GM23248 (cell line): ENCODE results near the gene ORMDL3. TPM values are rescaled to one million over a fixed set of nuclear protein-coding genes. Genes with fewer than 3 reads are reported as not detected.
"Not testable (repeated sequence)": the region's sequence is repeated elsewhere in the genome, so short reads cannot be mapped to it uniquely, and the experiment has no call there.

Source experiments
- DNase-seq: peaks from one replicate; pipeline ENCODE4 v3.0.0-alpha.2; 2015
- H2AFZ ChIP-seq: fragments of 200-600 bp; sonication (generic); 2 replicates; pipeline ENCODE4 v1.6.1; 2016; ENCODE audit warnings: antibody characterized with exemption
- H3F3A ChIP-seq: fragments of 200-600 bp; sonication (generic); 2 replicates; pipeline ENCODE4 v1.6.1; 2016; ENCODE audit warnings: mild to moderate bottlenecking, antibody characterized with exemption, mixed run types; ENCODE audit not compliant: insufficient read depth
- H3K27ac ChIP-seq: fragments of 200-600 bp; sonication (generic); 2 replicates; pipeline ENCODE4 v1.5.1; 2016; ENCODE audit warnings: mild to moderate bottlenecking
- H3K27me3 ChIP-seq: fragments of 200-600 bp; sonication (generic); replicated peaks from 2 replicates; pipeline ENCODE4 v1.6.1; 2016; ENCODE audit warnings: mild to moderate bottlenecking; ENCODE audit not compliant: insufficient read depth
- H3K36me3 ChIP-seq: fragments of 200-600 bp; sonication (generic); 2 replicates; pipeline ENCODE4 v1.6.1; 2016; ENCODE audit warnings: low read depth, mild to moderate bottlenecking
- H3K4me1 ChIP-seq: fragments of 200-600 bp; sonication (generic); 2 replicates; pipeline ENCODE4 v1.6.1; 2016; ENCODE audit warnings: mild to moderate bottlenecking; ENCODE audit not compliant: insufficient read depth
- H3K4me2 ChIP-seq: fragments of 200-600 bp; sonication (generic); one replicate; pipeline ENCODE4 v1.6.1; 2016; ENCODE audit warnings: mild to moderate bottlenecking; ENCODE audit not compliant: unreplicated experiment
- H3K4me3 ChIP-seq: fragments of 200-600 bp; sonication (generic); 2 replicates; pipeline ENCODE4 v1.5.1; 2016; ENCODE audit warnings: mild to moderate bottlenecking
- H3K79me2 ChIP-seq: fragments of 200-600 bp; sonication (generic); 2 replicates; pipeline ENCODE4 v1.6.1; 2016; ENCODE audit warnings: mild to moderate bottlenecking; ENCODE audit not compliant: insufficient read depth
- H3K9ac ChIP-seq: fragments of 200-600 bp; sonication (generic); 2 replicates; pipeline ENCODE4 v1.6.1; 2016; ENCODE audit warnings: mild to moderate bottlenecking
- H3K9me2 ChIP-seq: fragments of 200-600 bp; sonication (generic); 2 replicates; pipeline ENCODE4 v1.6.1; 2016; ENCODE audit warnings: mixed run types, mild to moderate bottlenecking, moderate library complexity; ENCODE audit not compliant: insufficient read depth
- H3K9me3 ChIP-seq: fragments of 200-600 bp; sonication (generic); one replicate; pipeline ENCODE4 v1.6.1; 2017; ENCODE audit warnings: low read depth
- H4K20me1 ChIP-seq: fragments of 200-600 bp; sonication (generic); 2 replicates; pipeline ENCODE4 v1.6.0; 2016; ENCODE audit not compliant: insufficient read depth
- EZH2 ChIP-seq: fragments of 200-600 bp; sonication (generic); IDR thresholded peaks from 2 replicates; pipeline ENCODE4 v1.6.1; 2018; ENCODE audit warnings: antibody characterized with exemption, mild to moderate bottlenecking; ENCODE audit not compliant: insufficient read depth, poor library complexity, severe bottlenecking
- EZH2phosphoT487 ChIP-seq: fragments of 200-600 bp; sonication (generic); IDR thresholded peaks from 2 replicates; pipeline ENCODE4 v1.6.1; 2018; ENCODE audit warnings: antibody characterized with exemption, moderate library complexity, mild to moderate bottlenecking, low read depth; ENCODE audit not compliant: insufficient read depth
- WGBS, 2 experiments: methylation state at CpG; one replicate each; pipeline ENCODE4 v1.1.6; 2015 to 2017; ENCODE audit warnings: low lambda C conversion rate in 2 of 2, low coverage in 1 of 2; ENCODE audit errors: missing lambda C conversion rate in 2 of 2; 5-methylcytosine and 5-hydroxymethylcytosine counted together
- in situ Hi-C: fragments of 300-500 bp; cut with MboI; formaldehyde crosslinking; loops from 2 replicates; pipeline ENCODE4 v1.15.0; 2020
- polyA plus RNA-seq: library from polyadenylated mRNA; unstranded; fragments of >200 nt; fragmentation: Nextera tagmentation; extraction: Ambion mirVana; gene quantifications from 2 replicates; pipeline ENCODE4 v1.2.1, GENCODE V29; 2016
- total RNA-seq: library from RNA; depleted of rRNA; stranded (reverse); fragments of >200 nt; shearing (Covaris generic); gene quantifications from 2 replicates; pipeline ENCODE4 v1.2.3, GENCODE V29; 2014

Gene ORMDL3
- total and polyA plus RNA-seq, 2 experiments from 2014 or later, result 12.0 to 60.4 TPM

DNA sequence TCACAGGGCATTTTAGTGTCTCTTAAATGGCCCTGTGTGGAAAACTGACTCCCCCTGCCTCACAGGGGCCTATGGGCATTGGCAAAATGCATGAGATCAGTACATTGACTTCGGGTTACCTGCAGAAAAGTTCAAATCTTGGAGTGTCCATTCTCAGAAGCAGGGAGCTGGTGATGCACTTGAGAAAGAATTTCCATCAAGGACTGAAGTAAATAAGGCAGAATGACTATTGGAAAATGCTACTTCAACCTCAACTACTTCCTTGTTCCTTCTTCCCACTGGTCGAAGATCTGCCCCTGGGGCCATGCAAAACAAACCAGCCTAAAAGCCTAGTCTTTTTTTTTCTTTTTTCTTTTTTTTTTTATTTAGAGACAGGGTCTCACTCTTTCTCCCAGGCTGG lies 21.6 kb upstream of the ORMDL3 start:
- Histone ChIP-seq H3K4me3 (no peak overlapping the region), H3K4me1 (no peaks in the 10 kb centered on the region; the same call in 1 of the 2 replicates), H3K9me2 (no peaks in the 10 kb centered on the region), H3K36me3 (no peaks in the 10 kb centered on the region), H3K27me3 (no peaks in the 10 kb centered on the region), H3K9me3 (no peaks in the 10 kb centered on the region), H2AFZ (no peak overlapping the region), H3K4me2 (no peak overlapping the region), H3F3A (peaks cover 7% of the 10 kb centered on the region; the same call in 1 of the 2 replicates), H4K20me1 (no peaks in the 10 kb centered on the region), H3K27ac (no peak overlapping the region), H3K79me2 (no peaks in the 10 kb centered on the region), H3K9ac (no peak overlapping the region)
- in situ Hi-C loops, result no loop called here
- TF ChIP-seq EZH2 (no peak), EZH2phosphoT487 (no peak)
- DNase-seq, result no peak
- WGBS, 2 experiments, result 65 to 74% methylated on average over 2 of the region's 2 CpGs

DNA sequence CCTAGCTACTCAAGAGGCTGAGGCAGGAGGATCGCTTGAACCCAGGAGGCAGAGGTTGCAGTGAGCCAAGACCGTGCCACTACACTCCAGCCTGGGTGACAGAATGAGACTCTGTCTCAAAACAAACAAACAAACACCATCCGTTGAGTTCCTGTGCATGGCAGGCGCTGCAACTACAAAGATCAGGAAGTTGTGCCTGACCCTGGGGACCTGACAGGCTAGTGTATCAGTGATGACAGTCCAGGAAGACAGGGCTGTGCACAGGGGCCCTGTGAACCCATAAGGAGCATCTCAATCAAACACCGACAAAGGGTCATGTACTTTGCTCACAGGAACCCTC lies 21.1 kb upstream of the ORMDL3 start:
- H3K9ac ChIP-seq, H3K9me3 ChIP-seq, H3K27ac ChIP-seq, H3K79me2 ChIP-seq, H3K27me3 ChIP-seq, DNase-seq, H2AFZ ChIP-seq, in situ Hi-C loops, H3K4me3 ChIP-seq, H4K20me1 ChIP-seq, H3K36me3 ChIP-seq, H3K4me2 ChIP-seq, H3F3A ChIP-seq, H3K4me1 ChIP-seq, H3K9me2 ChIP-seq: not testable (repeated sequence)
- WGBS, 2 experiments, result 85 to 87% methylated on average over 5 of the region's 5 CpGs

DNA sequence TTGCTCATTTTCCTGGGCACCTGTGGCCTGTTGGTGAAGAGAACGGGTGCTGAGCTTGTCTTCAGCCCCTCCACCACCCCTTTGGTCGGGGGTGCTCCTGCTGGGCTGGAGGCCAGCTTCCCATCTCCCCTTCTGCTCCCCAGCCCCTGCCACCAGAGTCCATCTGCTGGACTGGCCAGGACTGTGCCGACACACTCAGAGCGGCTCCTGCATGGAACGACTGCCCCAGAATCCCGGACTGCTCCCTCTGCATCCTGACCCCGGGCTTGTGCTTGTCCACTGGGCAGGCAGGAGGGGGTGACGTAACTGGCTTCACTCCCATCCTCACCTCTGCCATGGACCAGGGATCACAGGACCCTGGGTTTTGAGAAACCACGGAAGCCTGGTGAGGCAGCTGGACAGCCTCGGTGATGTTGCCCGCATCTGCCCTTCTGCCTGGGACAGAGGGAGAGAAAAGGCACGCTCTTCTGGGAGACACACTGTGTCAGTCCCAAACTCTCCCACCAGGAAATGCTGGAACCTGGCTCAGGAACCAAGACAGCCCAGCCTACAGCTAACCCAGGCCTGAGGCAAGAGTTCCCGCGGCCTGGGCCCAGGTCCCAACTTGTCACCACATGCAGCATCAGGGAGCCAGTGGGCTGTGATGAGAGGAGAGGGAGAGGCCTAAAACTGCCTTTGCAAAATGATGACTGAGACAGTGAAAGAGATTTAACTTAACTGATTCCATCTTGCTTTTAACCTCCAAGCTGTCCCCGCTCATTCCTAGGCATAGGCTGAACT lies 19.3 kb upstream of the ORMDL3 start:
- no peak for TF ChIP-seq EZH2
- TF ChIP-seq EZH2phosphoT487, result no peak
- no peaks in the 10 kb centered on the region for H3K9me3 ChIP-seq
- no peaks in the 10 kb centered on the region for H3K9me2 ChIP-seq
- H3K4me1 ChIP-seq, result no peaks in the 10 kb centered on the region
- 71 to 72% methylated on average over 15 of the region's 15 CpGs for WGBS, 2 experiments
- no peaks in the 10 kb centered on the region for H4K20me1 ChIP-seq
- no peaks in the 10 kb centered on the region for H3K27me3 ChIP-seq
- no peak overlapping the region for H3K4me3 ChIP-seq
- H3K9ac ChIP-seq, result no peak overlapping the region
- H2AFZ ChIP-seq, result no peak overlapping the region
- no peaks in the 10 kb centered on the region for H3K79me2 ChIP-seq
- no peaks in the 10 kb centered on the region for H3F3A ChIP-seq
- in situ Hi-C loops, result no loop called here
- H3K36me3 ChIP-seq, result no peaks in the 10 kb centered on the region
- no peak overlapping the region for H3K27ac ChIP-seq
- DNase-seq, result peak; percentile 17
- no peak overlapping the region for H3K4me2 ChIP-seq

DNA sequence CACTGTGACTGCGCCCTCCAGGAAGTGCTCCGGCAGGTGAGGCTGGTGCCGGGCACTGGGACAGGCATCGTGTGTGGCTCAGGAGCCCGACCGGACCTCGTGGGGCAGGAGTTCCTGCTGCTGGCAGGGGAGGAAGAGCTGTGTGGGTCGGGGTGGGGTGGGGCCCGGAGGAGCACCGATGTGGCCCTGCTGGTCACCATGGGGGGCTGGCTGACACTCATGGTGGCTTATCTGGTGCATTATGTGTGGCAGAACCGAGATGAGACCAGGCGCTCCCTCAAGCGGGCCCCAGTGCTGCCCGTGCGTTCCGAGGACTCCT lies 17.0 kb upstream of the ORMDL3 start:
- H3K4me1 ChIP-seq, result peaks cover 8% of the 10 kb centered on the region
- no peak for DNase-seq
- H3K4me3 ChIP-seq, result no peak overlapping the region
- H3K27me3 ChIP-seq, result no peaks in the 10 kb centered on the region
- H3F3A ChIP-seq, result peaks cover 11% of the 10 kb centered on the region
- H3K36me3 ChIP-seq, result no peaks in the 10 kb centered on the region
- no peak for TF ChIP-seq EZH2
- no peak for TF ChIP-seq EZH2phosphoT487
- no peak overlapping the region for H3K4me2 ChIP-seq
- no peak overlapping the region for H3K27ac ChIP-seq
- no peaks in the 10 kb centered on the region for H3K79me2 ChIP-seq
- H3K9me2 ChIP-seq, result no peaks in the 10 kb centered on the region
- no peak overlapping the region for H2AFZ ChIP-seq
- 65 to 77% methylated on average over 11 to 16 of the region's 16 CpGs for WGBS, 2 experiments
- H4K20me1 ChIP-seq, result no peaks in the 10 kb centered on the region
- in situ Hi-C loops, result no loop called here
- H3K9me3 ChIP-seq, result no peaks in the 10 kb centered on the region
- H3K9ac ChIP-seq, result no peak overlapping the region
